HG03442 (cell line): ENCODE data around the gene RIF1.

Source experiments
- ATAC-seq: cut with Tn5 transposase; IDR thresholded peaks from one replicate; pipeline ENCODE4 v1.9.1; 2021; ENCODE audit warnings: mild to moderate bottlenecking, moderate library complexity; ENCODE audit not compliant: unreplicated experiment

RIF1 gene

DNA sequence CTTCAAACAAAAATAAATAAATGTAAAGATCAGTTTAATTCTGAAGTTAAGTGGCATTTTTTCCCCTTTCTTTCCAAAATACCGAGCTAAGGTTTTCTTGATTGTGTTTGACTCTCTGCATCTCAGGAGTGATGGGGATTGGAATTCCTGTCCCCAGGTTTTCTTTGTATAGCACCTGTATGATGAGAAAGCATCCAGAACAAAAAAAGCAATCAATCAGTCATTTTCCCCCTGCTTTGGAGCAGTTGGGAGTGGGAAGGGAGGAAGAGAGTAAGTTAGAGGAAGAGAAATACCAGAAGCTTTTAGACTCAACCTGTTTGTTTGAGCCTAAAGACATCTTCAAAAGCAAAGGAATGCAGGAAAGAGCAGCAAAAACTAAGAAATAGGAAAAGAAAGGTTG lies 88.5 kb downstream of the RIF1 start:
- ATAC-seq, result no peak

DNA sequence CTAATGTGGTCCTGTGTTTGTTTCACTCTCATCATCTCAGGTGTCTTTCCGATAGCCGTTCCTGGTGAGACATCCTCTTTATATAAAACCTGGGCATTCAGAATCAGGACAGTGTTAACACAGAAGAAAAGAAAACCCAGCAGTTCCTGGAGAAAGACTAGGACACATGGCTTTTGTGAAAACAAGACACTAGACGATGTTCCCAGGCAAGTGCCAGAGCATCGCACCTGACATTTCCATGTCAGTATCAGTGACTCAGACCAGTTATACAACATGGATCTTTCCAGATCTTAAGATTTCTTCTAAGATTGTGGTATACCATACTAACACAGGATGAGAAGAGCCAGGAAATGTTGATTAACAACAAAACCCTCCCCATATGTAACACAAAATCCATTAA lies 96.5 kb downstream of the RIF1 start:
- ATAC-seq, result no peak

DNA sequence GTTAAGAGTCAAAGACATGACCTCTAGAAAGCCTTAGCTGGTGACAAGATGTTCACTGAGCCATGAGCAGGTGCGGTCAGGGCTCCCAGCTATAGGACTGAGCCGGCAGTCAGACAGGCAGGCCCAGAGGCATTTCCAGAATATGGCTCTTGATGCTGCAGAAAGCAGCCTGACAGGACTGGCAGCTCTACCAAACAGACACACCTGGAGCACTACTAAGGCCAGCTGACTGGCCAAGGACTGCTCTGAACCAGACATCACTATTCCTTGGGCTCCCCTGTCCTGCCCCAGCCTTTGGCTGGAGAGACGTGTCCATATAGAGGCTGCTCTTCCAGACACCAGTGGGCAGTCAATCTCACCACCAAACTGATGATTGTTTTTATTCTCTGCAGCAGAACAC lies 98.8 kb downstream of the RIF1 start:
- ATAC-seq, result no peak

DNA sequence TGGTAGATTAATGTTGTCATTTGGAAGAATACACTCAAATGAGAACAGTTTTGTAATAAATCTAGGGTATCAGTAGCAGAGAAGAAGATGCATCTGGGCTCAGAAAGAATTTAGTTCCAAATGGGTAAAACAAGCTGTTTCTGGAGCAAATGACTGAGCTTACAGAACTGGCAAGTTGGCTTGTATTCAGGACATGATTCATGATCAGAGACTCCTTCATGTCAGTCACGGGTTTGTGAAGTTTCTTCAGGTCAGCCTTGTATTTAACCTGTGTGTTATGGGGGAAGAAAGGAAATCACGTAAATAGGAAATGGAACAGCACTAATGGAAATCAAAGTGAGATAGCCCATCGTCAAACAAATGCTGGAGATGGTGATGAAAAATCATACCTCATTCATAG lies 109.1 kb downstream of the RIF1 start:
- ATAC-seq, result no peak

GRCh38 chr2:151520976-151521375 lies 111.3 kb downstream of the RIF1 start:
- ATAC-seq, result no peak

DNA sequence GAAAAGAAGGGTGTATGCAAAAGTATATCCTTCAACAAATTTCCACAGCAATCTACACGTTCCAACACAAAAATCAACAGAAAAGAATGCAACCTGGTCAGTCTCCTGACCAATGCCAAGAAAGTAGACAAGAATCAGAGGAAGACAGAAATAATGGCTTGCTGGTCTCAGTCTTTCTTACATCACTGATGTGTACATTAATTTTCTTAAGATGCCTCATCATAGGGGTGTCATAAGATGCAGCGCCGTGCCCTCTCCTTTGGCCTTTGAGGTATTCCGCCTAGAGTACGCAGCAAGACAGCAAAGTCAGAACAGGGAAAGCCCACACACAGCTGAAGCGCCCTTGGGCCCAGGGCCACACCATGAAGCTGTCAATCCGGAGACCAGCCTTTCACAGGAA lies 112.9 kb downstream of the RIF1 start:
- ATAC-seq, result no peak

GRCh38 chr2:151523850-151524249 lies 114.1 kb downstream of the RIF1 start:
- no peak for ATAC-seq

- ATAC-seq, result no peak
Measured at GRCh38 chr2:151525821-151526373, 116.2 kb downstream of the RIF1 start.

DNA sequence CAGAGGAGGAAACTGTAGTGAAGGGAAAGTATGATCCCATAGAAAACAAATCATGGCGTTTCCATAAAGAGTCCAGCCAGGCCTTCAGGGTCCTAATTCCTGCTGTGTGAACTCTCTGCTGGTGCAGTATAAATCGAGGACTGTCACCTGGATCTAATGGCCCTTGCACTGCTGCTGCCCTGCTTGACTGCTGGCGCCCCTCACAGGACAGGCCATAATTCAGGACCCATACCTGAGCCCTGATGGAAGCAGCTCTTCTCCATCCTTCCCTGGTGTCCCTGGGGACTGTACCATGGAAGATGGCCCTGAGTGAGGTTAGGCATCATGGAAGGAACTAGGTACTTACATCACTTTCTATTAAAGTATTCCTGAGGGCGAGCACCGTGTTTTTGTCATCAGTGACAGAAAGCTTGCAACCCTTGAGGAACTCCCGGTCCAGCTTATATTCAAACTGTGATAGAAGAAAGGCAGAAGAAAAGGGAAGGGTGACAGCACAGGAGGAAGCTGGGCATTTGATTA lies 116.9 kb downstream of the RIF1 start:
- no peak for ATAC-seq
